Measurements from ENCODE around the gene BTN1A1.

GRCh38 chr6:26544473-26544872, 44.4 kb downstream of the BTN1A1 start:
- TF ChIP-seq CTCF (IDR thresholded peaks at IDR 0.05; ENCODE audit: low read depth, low read length, poor library complexity, severe bottlenecking) (no peak), EZH2phosphoT487 (IDR thresholded peaks at IDR 0.05; ENCODE audit: borderline replicate concordance, low read length) (no peak)

Measured in DOHH2 (cell line).